Peyer's patch (tissue), 4 donors: ENCODE data around the gene PKP1.

Experiments used
- POLR2A ChIP-seq, 2 donors: fragments of 450-650 bp; IDR thresholded peaks; one replicate each; pipeline ENCODE4 v1.5.1; 2017; ENCODE audit warnings: antibody characterized with exemption in 2 of 2, mild to moderate bottlenecking in 2 of 2, moderate library complexity in 2 of 2
- TF ChIP-seq, protein P1 (sequence below), 6 experiments: fragments of 450-650 bp in 4 of 6; fragments of 200-600 bp in 2 of 6; sonication (generic) in 1 of 6; IDR thresholded peaks; one replicate each; pipeline ENCODE4 v1.5.1; 2017 to 2019; ENCODE audit warnings: antibody characterized with exemption in 6 of 6, mild to moderate bottlenecking in 3 of 6, moderate library complexity in 1 of 6

DNA sequence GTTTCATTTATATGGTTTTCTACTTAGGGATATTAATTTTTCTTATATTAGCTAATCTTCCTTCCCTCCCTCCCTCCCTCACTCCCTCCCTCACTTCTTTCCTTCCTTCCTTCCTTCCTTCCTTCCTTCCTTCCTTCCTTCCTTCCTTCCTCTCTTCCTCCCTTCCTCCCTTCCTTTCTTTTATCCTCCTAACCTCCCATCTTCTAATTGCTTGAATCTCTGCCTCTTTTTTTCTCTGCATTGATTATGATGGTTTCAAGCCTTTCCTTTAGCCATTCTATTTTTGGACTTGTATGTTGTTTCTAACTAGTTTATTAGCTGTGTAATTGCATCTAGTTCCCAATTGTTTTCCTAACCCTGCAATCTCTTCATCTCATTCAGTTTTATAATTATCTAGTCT, 17.0 kb upstream of the PKP1 start:
- TF ChIP-seq, protein P1, sequence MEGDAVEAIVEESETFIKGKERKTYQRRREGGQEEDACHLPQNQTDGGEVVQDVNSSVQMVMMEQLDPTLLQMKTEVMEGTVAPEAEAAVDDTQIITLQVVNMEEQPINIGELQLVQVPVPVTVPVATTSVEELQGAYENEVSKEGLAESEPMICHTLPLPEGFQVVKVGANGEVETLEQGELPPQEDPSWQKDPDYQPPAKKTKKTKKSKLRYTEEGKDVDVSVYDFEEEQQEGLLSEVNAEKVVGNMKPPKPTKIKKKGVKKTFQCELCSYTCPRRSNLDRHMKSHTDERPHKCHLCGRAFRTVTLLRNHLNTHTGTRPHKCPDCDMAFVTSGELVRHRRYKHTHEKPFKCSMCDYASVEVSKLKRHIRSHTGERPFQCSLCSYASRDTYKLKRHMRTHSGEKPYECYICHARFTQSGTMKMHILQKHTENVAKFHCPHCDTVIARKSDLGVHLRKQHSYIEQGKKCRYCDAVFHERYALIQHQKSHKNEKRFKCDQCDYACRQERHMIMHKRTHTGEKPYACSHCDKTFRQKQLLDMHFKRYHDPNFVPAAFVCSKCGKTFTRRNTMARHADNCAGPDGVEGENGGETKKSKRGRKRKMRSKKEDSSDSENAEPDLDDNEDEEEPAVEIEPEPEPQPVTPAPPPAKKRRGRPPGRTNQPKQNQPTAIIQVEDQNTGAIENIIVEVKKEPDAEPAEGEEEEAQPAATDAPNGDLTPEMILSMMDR (IDR thresholded peaks at IDR 0.05) = no peak
- TF ChIP-seq POLR2A (IDR thresholded peaks at IDR 0.05) = no peak
